CD4-positive, alpha-beta T cell (primary cell): ENCODE results near the gene KRT74. TPM values are rescaled to one million over a fixed set of nuclear protein-coding genes. Genes with fewer than 3 reads are reported as not detected.

Experiments
- ATAC-seq: fragments of 200-7000 bp; cut with Tn5 transposase; one replicate; pipeline ENCODE4 v1.10.0; 2022; ENCODE audit warnings: mild to moderate bottlenecking; ENCODE audit not compliant: poor library complexity
- CTCF ChIA-PET: fragments of 350-600 bp; sonication (Branson Sonifier 250); formaldehyde crosslinking; loops from one replicate; lab custom pipeline; 2021; ENCODE audit warnings: antibody characterized with exemption, inconsistent platforms; lab: Charles Lee
- POLR2A ChIA-PET: fragments of 350-600 bp; sonication (Branson Sonifier 250); formaldehyde crosslinking; loops from one replicate; lab custom pipeline; 2021; ENCODE audit warnings: antibody characterized with exemption, inconsistent platforms; lab: Charles Lee
- DNase-seq, 14 experiments: peaks; one replicate each; pipeline ENCODE4 v3.0.0-alpha.2; 2013 to 2020; ENCODE audit warnings: mixed read lengths in 2 of 14
- H3K27ac ChIP-seq, 2 donors: one replicate each; pipeline versions ENCODE4 v1.5.1 to v1.7.0; 2013; ENCODE audit warnings: low read length in 2 of 2, low read depth in 1 of 2, mild to moderate bottlenecking in 1 of 2
- H3K27me3 ChIP-seq, 2 experiments: 1 replicate in 1 of 2; 2 replicates in 1 of 2; pipeline versions ENCODE4 v1.6.1 to v1.7.0; 2013; ENCODE audit warnings: low read length in 2 of 2, control low read depth in 1 of 2, mild to moderate bottlenecking in 1 of 2, moderate library complexity in 1 of 2; ENCODE audit not compliant: insufficient read depth in 2 of 2, control insufficient read depth in 1 of 2
- H3K36me3 ChIP-seq: one replicate; pipeline ENCODE4 v1.6.1; 2013; ENCODE audit warnings: low read length, control low read depth; ENCODE audit not compliant: insufficient read depth
- H3K4me1 ChIP-seq: one replicate; pipeline ENCODE4 v1.6.1; 2013; ENCODE audit warnings: low read length, control low read depth; ENCODE audit not compliant: insufficient read depth
- H3K4me3 ChIP-seq: one replicate; pipeline ENCODE4 v1.5.1; 2013; ENCODE audit warnings: mild to moderate bottlenecking, low read length, moderate library complexity
- H3K9me3 ChIP-seq, 2 experiments: 1 replicate in 1 of 2; 2 replicates in 1 of 2; pipeline versions ENCODE4 v1.6.1 to v1.7.0; 2013; ENCODE audit warnings: low read length in 2 of 2, mild to moderate bottlenecking in 2 of 2, control low read depth in 1 of 2, moderate library complexity in 1 of 2; ENCODE audit not compliant: control insufficient read depth in 1 of 2, insufficient read depth in 1 of 2
- H3K27ac Mint-ChIP-seq: one replicate; pipeline ENCODE4 v1.8.0; 2020; ENCODE audit warnings: mixed read lengths
- H3K27me3 Mint-ChIP-seq: one replicate; pipeline ENCODE4 v1.8.0; 2021; ENCODE audit warnings: mixed read lengths
- H3K36me3 Mint-ChIP-seq: one replicate; pipeline ENCODE4 v1.8.0; 2021; ENCODE audit warnings: low read depth, mixed read lengths
- H3K4me1 Mint-ChIP-seq: one replicate; pipeline ENCODE4 v1.8.0; 2021; ENCODE audit warnings: low read depth, mixed read lengths
- H3K4me3 Mint-ChIP-seq: one replicate; pipeline ENCODE4 v1.8.0; 2020; ENCODE audit warnings: mild to moderate bottlenecking, mixed read lengths
- H3K9me3 Mint-ChIP-seq: one replicate; pipeline ENCODE4 v1.8.0; 2020; ENCODE audit warnings: mixed read lengths
- intact Hi-C, 2 experiments: fragments of 100-400 bp; cut with DNase I in 1 of 2; cut with micrococcal nuclease in 1 of 2; formaldehyde crosslinking; loops; one replicate each; pipeline versions ENCODE4 v1.15.1 to v1.9.0; 2023 to 2025; cut with DNase I, micrococcal nuclease
- total RNA-seq, 174 experiments: library from RNA in 2 of 174; stranded (reverse) in 2 of 174; gene quantifications; one replicate each; pipeline ENCODE4 v1.2.3 and lab custom pipeline; 2021 to 2026
- TF ChIP-seq, protein P1 (sequence below): fragments of 200-600 bp; IDR thresholded peaks from one replicate; pipeline ENCODE4 v1.8.0; 2022; ENCODE audit warnings: antibody characterized with exemption, mild to moderate bottlenecking

KRT74 gene
- total RNA-seq, 2 experiments from 2014 or later = 0.30 to 0.34 TPM

DNA sequence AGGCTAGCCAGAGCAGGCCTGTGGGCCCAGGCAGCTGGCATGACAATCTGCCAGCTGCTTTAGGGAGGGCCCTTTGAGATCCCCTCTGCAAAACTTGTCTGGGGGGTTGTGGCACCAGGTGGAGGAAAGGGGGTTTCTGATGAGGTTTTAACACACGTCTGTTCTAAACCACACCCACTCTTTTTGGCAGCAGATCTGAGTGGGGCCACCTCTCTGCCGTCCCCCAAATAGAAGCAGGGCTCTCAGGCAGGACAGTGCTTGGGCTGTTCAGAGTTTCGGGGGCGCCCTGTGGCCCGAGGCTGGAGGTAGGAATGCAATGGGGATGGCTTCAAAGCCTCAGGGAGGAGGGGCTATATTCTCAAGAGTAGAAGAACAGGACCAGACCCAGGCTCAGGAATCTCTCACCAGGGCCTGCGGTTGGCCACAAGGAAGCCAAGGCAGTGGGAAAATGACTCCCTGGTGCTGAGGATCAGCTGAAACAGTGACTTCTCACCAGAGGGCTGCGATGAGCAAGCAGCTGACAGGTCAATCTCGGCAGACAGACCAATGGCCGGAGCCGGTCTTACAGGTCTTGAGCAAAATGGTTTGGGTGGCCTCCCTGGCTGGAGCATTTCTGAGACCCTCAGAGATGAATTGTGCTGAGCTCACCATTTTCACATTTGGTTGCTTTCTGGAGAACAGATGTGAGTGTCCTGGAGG lies 51.9 kb downstream of the KRT74 start:
- intact Hi-C loops = no loop called here
- Mint-ChIP-seq H3K27ac (no peak overlapping the region), H3K9me3 (no peaks in the 10 kb centered on the region), H3K36me3 (no peaks in the 10 kb centered on the region), H3K27me3 (peaks cover 3% of the 10 kb centered on the region), H3K4me1 (no peaks in the 10 kb centered on the region), H3K4me3 (no peak overlapping the region)
- ChIA-PET CTCF (no interaction called here), POLR2A (interaction anchor here (1.3 kb wide), 1 partner anchor 9 kb away, joined by 3 read pairs; no protein-coding TSS in a partner anchor)
- no peak overlapping the region for H3K4me3 ChIP-seq
- peaks cover 0 to 2% of the 10 kb centered on the region in 2 experiments for H3K27me3 ChIP-seq
- DNase-seq (no peak), ATAC-seq (no peak)
- TF ChIP-seq, protein P1, sequence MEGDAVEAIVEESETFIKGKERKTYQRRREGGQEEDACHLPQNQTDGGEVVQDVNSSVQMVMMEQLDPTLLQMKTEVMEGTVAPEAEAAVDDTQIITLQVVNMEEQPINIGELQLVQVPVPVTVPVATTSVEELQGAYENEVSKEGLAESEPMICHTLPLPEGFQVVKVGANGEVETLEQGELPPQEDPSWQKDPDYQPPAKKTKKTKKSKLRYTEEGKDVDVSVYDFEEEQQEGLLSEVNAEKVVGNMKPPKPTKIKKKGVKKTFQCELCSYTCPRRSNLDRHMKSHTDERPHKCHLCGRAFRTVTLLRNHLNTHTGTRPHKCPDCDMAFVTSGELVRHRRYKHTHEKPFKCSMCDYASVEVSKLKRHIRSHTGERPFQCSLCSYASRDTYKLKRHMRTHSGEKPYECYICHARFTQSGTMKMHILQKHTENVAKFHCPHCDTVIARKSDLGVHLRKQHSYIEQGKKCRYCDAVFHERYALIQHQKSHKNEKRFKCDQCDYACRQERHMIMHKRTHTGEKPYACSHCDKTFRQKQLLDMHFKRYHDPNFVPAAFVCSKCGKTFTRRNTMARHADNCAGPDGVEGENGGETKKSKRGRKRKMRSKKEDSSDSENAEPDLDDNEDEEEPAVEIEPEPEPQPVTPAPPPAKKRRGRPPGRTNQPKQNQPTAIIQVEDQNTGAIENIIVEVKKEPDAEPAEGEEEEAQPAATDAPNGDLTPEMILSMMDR = no peak
- H3K9me3 ChIP-seq = no peaks in the 10 kb centered on the region
- H3K36me3 ChIP-seq = no peaks in the 10 kb centered on the region
- H3K27ac ChIP-seq = no peak overlapping the region
- peaks cover 2% of the 10 kb centered on the region for H3K4me1 ChIP-seq

DNA sequence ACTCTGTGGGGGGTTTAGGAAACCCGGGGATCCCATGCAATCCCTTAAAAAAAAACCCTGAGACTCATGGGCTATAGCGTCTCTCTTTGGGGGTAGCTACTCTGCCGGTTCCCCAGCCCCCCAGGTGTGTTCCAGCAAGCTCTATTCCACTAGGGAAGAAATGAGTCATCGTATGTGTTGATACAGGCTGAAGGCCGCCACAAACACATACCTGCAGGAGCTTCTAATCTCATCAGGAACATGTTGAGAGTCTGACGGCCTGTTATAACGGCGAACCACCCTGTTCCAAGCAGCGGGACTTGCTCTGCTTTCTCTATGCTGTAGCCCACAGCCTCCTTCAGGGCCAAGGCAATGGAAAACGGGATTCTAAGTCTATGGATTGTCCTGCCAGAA lies 52.5 kb downstream of the KRT74 start:
- no peak overlapping the region for H3K4me3 Mint-ChIP-seq

GRCh38 chr12:52519826-52520662 lies 53.6 kb downstream of the KRT74 start, which contains the start of gene KRT5:
Gene KRT5 (minus strand): TSS chr12:52520394. CDS start chr12:52520296, 98 bp downstream.
- H3K4me1 ChIP-seq = no peaks in the 10 kb centered on the region
- peaks cover 0 to 2% of the 10 kb centered on the region in 2 experiments for H3K27me3 ChIP-seq
- H3K4me3 ChIP-seq = no peak within 1 kb of the TSS
- DNase-seq = no peak
- H3K27ac ChIP-seq = no peak within 1 kb of the TSS
- Mint-ChIP-seq H3K4me1 (no peaks in the 10 kb centered on the region), H3K4me3 (no peak within 1 kb of the TSS), H3K36me3 (no peaks in the 10 kb centered on the region), H3K27me3 (peaks cover 3% of the 10 kb centered on the region), H3K27ac (no peak within 1 kb of the TSS), H3K9me3 (no peaks in the 10 kb centered on the region)
- CTCF ChIA-PET = no interaction called here
- intact Hi-C loops = no loop called here
- TF ChIP-seq, protein P1 = no peak
- no peaks in the 10 kb centered on the region for H3K9me3 ChIP-seq
- no peak for ATAC-seq
- no peaks in the 10 kb centered on the region for H3K36me3 ChIP-seq
- POLR2A ChIA-PET = no interaction called here

More for the DNA sequence above, 52.5 kb downstream of the KRT74 start:
- Histone ChIP-seq H3K27ac (no peak overlapping the region), H3K36me3 (no peaks in the 10 kb centered on the region), H3K4me1 (no peaks in the 10 kb centered on the region), H3K27me3 (peaks cover 0 to 2% of the 10 kb centered on the region in 2 experiments), H3K4me3 (no peak overlapping the region), H3K9me3 (no peaks in the 10 kb centered on the region)
- DNase-seq = no peak
- no peaks in the 10 kb centered on the region for H3K9me3 Mint-ChIP-seq
- CTCF ChIA-PET = no interaction called here
- TF ChIP-seq, protein P1 = no peak
- no peaks in the 10 kb centered on the region for H3K4me1 Mint-ChIP-seq
- no peak overlapping the region for H3K27ac Mint-ChIP-seq
- POLR2A ChIA-PET = interaction anchor here (1.3 kb wide), 1 partner anchor 10 kb away, joined by 3 read pairs; no protein-coding TSS in a partner anchor
- H3K36me3 Mint-ChIP-seq = no peaks in the 10 kb centered on the region
- peaks cover 3% of the 10 kb centered on the region for H3K27me3 Mint-ChIP-seq
- ATAC-seq = no peak
- intact Hi-C loops = no loop called here
